Stimulated activated CD4-positive, alpha-beta T cell treated with anti-CD3 and anti-CD28 coated beads, Interleukin-12 subunit alpha, Interleukin-12 subunit beta, amount 100 ng/mL, for 4 hours (primary cell): ENCODE measurements around the gene FLG2.
A peak's percentile ranks its signal among the peaks of the same experiment; 100 is the strongest.
"Not testable (repeated sequence)": the region's sequence is repeated elsewhere in the genome, so short reads cannot be mapped to it uniquely, and the experiment has no call there.

Source experiments
- DNase-seq: peaks from one replicate; pipeline ENCODE4 v3.0.0-alpha.2; 2020

The FLG2 gene

DNA sequence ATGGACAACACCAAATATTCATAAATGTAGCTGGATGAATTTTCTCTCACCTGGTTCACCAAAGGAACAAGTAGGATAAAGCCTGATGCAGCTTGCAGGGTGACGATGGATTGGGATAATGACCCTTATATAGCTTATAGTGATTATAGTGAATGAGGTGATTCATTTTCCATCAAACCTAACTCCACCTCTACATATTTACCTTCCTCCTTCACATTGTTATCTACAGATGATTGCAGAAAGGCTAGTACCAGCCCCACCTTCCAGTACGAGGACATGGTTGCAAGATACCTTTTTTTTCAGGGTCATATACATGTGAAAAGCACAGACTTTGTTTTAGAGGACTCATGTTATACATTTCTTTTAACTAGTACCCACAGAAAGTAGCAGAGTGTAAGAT lies at the start of gene FLG2:
TSS of gene FLG2 (minus strand) at position 101 of the 400 bp plus-strand sequence. CDS start 1,122 bp downstream, outside the sequence.
- DNase-seq, result no peak

DNA sequence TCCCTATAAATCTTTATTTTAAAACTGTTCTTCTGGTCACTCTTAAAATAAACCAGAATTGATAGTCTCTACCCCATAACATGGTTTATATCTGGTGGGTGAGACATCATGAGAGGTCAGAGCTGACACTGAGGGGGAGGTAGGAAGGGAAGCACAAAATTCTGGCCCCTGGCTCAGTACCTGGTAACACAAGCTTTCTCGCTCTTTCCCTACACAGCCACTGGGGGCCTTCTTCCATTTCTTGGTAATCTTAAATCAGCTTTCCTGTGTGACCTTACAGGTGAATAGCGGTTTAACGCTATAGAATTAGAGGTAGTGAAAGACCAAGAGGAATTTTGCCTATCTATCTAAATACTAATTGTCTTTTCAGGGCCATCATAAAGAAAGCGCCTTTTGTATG lies 48.9 kb upstream of the FLG2 start:
- DNase-seq, result no peak

DNA sequence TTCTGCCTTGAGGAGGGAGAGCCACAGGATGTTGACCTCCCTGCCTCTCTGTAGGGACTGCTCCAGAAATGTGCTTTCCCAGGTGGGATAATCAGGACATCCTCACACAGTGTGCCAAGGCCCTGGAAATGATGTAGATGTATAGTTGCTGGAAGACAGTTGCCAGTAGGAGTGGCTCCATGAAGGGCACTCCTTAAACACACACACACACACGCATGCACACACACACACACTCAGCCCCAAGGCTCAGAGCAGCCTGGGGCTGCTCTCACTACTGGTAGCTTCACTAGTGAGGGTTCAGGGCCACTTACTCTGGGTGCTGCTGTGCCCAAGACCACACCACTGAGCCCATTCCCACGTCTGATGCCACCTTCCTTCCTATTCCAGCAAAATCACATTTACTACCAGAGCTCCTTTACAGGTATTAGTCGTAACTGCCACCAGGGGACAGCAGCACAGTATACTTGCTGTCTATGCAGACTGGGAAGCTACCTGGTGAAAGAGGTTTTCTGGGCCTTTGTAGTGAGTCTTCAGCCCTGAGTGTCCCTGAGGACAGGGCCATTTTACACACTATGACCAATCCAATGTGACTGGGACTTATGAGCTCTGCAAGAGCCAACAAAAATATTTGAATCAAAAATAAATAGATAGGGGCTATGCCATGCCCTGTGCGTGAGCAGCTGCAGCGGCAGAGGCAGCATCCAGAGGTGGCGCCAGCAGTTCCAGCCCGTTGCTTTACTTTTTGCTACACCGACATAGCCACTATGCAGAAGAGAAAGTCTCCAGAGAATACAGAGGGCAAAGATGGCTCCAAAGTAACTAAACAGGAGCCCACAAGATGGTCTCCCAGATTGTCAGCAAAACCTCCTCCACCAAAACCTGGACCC lies 39.2 kb upstream of the FLG2 start:
- no peak for DNase-seq

DNA sequence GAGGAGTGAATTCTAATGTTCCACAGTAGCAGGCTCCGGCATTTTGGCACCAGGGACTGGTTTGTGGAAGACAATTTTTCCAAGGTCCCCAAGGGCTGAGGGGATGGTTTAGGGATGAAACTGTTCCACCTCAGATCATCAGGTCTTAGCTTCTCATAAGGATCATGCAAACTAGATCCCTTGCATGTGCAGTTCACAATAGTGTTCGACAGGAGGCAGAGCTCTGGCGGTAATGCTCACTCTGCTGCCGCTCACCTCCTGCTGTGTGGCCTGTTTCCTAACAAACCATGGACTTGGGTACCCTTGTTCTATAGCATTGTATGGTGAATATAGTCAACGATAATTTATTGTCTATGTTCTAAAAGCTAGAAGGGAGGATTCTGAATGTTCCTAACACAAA lies 37.7 kb upstream of the FLG2 start:
- no peak for DNase-seq

DNA sequence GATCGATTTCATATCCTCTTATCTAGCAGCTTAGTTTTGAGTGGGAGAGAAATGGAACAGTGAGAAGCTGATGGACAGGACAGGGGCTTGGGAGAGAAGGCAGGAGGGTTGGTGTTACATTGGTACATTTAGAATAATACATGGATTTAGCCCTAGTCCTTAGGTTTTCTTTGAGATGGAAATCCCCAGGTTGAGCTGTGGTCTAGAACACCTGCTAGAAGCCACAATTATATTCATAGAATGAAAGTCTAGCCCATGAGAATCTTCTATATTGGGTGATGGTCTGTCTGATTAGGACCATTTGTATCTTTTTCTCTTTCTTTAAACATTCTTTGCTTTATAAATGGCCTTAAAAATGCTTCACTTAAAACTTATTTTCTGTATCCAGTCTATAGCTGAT lies 34.3 kb upstream of the FLG2 start:
- no peak for DNase-seq

DNA sequence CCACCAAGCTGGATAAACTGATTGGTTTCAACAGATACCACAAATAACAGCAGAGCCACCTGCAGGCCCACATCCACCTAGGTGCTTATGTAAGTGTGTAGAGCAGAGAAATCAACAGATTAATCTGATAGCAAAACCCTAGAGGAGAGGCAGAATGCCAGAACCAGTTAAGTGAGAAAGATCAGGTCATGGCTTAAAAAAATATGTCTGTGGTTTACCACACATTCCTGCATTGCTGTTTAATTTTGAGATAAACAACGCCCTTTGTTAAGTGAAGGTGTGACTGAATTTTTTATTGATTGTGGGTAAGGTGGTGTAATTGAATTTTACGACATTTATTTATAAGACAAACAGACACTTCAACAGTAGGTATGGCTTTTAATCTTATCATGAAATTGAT lies 33.1 kb upstream of the FLG2 start:
- DNase-seq, result no peak

DNA sequence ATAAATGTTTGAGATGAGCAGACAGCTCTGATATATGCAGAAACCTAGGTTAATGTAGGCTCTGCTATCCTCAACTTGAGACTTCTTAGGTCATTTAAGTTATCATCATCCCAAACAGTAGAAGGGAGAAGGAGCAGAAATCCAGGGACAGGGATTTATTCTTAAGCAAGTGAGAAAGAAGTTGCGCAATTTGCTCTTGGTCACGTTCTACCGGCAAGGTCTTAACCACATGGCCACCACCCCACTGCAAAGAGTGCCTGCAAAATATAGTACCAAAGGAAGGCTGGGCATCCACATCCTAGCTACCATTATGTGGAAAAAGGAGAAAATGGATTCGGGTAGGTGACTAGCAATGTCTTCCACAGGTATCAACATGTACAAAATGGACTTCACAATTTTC lies 29.1 kb upstream of the FLG2 start:
- no peak for DNase-seq

DNA sequence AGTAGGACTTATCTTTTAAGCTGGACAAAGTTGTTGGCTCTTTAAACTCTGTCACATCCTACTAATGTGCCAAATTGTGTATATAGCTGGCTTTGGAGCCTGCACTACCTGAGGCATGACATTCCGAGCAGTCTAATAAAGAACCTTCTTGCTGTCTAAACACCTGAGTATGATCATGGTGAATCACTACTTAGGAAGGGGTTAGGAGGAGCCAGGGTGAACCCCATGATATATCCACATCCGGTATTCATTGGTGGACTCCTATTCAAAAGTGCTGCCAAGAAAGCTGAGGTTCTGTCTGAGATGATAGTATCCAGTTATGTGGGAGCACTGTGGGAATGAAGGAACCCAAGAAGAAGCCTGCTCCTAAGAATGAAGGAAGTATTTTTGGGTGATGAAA lies 27.1 kb upstream of the FLG2 start:
- no peak for DNase-seq

DNA sequence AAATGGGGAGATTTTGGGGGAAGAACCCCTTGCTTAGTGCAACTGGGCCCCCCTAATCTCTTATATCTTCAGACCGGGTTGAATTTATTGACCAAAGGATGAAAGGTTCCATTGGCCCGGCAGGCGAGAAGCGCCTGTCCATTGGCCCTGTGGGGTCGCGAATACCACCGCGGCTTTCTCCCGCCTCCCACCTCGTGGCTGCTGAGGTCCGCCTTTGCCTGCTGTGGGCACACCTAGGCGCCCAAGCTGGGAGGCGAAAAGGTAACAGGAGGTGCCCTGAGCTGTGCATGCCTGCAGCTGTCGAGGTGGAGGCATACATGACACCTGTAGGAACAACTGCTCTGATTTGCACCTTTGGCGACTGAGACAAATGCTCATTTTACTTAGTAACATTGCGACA lies 21.1 kb upstream of the FLG2 start:
- no peak for DNase-seq

DNA sequence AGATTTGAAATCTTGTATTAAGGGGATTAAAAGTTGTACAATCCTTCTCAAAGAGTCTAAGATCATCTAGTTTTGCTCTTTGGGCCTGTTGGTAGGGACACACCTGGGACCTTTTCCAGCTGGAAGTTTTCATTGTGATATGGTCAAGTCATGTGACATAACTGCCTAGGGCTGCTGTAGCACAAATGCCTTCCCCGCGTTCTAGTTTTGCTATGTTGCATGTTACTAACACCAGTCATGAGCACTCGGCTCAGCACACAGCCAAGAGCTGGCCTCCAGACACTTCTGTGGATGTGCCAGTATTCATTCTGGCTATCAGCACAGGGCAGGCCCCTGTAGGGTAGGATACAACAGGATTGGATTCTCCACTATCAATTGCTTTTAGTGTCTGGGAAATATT lies 14.6 kb upstream of the FLG2 start:
- no peak for DNase-seq

DNA sequence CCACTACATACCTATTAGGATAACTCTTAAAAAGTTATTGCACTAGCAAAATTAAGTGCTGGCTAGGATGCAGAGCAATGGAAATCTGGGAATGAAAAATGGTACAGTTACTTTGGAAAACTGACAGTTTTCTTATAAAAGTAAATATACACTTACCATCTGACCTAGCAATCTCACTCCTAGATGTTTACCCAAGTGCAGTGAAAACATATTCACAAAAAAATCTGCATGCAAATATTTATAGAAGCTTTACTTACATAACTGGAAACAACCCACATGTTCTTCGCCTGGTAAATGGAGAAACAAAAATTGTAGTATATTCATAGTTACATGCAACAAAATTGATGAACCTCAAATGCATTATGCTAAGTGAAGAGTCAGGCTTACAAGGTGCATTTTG lies 12.9 kb upstream of the FLG2 start:
- DNase-seq, result no peak

DNA sequence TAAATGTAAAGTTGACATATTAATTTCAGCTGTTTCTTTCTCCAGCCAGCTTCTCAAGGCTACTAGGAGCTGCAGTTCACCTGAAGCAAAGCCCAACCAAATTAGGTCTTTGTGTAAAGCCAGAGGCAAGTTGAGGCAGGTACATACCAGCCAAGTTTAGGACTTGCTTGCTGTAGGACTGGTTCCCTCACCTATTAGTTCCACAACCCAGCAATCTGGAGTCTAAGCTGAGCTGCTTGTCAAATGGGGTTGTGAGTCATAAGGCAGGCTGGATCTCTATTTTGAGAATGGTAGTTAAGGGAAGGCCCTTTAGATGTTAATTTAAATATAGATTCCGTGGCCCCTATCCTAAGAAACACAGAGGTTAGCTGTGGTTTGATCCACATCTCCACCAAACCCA lies 7.6 kb upstream of the FLG2 start:
- DNase-seq, result no peak

DNA sequence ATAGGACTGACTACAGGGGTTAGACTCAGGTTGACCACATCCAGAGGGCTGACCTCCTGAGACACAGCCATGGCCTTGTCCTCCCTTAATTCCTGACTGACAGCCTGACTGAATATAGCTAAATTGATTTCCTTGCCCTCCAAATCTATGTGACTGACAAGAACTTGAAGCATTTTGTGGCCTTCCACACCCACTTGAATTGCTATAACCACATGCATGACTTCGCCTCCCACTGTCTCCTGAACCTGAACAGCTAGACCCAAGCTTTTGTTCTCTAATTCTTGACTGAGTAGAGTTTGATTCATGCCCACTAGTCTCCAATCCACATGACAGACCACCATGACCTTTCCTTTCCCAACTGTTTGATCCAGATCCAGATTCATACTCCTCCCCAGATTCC lies 3.1 kb downstream of the FLG2 start:
- DNase-seq, result no peak

DNA sequence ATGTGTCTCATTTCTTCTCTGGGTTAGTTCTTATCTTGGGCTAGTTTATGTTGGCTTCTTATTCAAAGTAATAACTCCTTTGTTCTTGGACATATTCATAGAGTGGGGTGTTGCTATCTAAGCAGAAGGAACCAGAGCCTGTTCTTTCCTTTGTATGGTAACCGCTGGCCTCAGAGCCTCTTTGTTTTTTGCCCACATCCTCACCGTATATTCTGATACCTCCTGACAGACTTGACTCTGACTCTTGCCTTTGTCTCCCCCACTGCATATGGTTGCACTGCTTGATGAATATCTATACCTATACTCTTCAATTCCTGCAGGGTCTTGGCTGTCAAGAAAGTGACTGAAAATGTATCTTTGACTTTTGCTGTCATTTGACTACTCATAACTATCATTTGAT lies 10.2 kb downstream of the FLG2 start:
- no peak for DNase-seq

DNA sequence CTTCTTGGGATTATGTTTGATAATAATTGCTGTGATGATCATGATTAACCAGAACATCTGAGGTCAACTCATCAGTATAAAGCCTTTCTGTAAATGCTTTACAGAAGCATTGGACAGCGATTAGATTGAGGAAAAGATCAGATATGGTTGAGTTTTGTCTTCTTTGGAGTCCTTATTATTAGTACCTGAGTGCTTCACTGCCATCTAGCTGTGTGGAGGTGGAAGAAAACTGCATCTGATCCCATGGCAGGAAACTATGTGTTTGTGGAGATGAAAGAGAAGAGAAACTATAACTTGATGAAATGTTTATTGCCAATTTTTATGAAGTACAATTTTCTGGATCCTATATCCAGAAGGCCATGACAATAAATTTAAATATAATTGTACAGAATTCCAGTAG lies 11.4 kb downstream of the FLG2 start:
- no peak for DNase-seq

DNA sequence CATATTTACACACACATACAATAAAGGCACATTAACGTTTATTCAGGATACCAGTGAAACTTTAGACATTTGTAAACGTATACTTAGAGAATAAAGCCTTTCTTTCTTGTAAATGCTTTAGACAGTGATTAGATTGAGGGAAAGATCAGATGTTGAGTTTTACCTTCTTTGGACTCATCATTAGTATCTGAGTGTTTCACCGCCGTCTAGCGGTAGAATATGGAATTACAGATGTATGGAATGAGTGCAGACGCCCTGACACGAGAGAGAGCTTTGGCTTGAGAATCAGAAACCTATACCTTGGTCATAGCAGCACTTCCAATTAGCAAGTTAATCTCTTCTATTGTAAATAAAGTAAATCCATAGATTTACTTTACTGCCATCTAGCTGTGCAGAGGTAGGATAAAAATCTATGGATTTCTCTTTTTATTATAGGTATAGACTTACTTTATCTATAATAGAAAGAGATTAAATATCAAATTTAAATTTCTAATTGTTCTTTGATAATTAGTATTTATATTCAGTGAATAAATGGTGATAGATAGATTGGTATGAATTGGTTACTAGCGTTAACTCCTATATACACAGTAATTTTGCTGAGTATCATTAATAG lies 12.6 kb downstream of the FLG2 start:
- DNase-seq, result peak; percentile 3

DNA sequence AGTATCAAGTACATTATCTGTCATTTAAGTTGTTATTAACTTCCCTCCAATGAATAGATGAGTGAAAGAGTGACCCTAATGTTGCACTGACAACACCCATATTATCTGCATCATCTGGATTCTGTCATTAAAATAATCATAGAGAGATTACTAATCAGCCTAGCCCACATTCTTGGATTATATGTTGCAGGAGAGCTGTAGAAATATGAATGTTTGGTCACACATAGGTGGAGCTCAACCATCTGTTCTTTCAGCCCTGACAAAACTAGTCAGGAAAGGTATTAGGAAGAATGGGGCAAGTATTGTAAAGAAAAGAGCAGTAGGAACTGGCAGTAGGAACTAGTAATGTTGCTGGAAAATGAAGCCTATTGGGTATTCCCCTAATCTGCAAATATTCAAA lies 15.4 kb downstream of the FLG2 start:
- DNase-seq, result no peak

DNA sequence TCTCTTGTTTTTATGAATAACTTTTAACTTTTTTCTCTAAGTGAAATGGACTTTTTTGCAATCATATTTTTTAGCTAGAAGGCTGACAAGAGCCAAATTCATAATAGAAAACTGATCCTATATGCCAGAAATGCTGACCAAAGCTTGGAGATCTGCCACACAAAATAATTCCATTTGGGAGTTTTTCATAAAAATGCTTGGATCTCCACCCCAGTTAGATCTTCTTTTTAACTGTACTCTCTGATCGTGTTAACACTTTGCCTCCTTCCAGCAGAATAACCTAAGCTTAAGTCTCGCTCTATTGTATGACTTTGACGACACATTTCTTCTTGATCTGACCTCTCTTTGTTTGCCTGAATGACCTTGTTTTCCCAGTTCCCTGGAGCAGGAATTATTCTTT lies 16.8 kb downstream of the FLG2 start:
- no peak for DNase-seq

DNA sequence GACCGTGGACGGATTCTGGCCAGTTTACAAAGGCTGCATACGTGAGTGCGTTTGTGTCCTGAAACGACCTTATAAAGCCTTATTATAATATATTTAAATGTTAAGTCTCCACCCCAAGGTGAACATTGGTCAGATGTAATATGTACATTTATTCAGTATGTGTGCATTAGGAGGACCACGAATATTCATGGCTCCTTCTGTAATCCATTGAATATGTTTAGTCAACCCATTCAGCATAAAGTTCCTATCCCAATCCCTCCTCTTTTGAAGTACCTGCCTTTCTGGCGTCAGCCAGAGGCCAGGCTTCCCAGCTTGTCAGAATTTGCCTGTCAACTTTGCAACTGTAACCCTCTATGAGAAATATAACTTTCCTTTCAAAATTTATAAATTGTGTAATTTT lies 24.4 kb downstream of the FLG2 start:
- no peak for DNase-seq

DNA sequence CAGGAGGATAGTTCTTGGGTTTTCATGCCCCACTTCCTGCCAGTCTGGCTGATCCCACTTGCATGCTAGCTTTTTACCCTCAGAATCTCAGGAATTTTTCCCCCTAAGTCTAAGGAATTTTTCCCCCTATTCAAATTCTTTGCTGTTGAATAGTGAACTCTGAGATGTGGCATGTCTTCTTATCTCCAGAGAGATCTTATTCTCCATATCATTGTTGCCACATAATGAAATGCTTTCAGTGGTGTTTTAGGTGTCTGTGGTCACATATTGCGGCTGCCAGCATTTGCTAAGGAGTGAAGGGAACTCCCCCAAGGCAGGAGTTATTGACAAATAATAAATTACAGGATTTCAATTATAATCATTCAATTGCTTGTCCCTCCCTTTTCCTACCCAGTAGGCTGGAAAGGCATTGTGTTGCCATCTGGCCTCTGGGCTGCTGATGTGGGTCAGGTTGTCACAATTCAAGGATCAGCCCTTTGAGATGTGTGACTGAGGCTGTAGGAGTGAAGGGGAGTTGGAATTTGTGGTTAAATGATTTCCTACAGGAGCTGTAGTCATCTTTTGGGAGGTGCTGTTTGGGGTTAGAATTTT lies 30.9 kb downstream of the FLG2 start:
- DNase-seq, result no peak

DNA sequence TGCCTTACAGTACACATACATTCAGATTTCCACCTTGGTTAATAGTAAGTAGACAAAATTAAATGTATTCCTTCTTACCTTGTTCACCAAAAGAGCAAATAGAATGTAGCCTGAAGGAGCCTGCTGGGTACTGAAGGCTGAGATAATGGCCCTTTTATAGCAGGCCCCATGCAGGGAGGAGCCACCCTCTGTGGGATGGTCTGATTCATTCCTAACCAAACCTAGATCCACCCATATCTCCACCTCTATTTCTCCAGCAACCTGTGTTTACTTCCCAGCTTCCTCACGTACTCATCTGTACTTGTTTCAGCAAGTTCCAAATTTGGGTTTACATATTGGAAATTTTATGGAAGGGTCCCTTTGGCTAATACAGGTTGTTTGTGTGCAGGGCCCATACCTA lies 34.7 kb downstream of the FLG2 start, which contains the start of gene FLG:
TSS of gene FLG (minus strand) at position 129 of the 400 bp plus-strand sequence. CDS start 9,783 bp downstream, outside the sequence.
- no peak for DNase-seq

DNA sequence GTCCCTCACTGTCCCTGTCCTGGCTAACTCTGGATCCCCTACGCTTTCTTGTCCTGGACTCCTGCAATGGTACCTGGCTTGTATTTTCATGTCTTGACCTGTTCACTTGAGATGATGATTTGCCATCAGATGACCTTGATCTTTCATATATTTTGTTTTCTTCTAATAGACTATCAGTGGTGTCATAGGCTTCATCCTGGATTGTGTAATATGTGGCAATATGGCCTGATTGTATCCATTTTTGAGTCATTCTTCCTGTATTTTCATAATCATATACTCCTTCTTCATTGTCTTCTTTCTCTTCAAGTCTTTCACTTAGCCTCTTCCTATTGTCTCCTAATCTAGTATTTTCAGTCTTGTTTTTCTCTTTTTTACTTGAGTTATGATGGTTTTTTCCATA lies 45.8 kb downstream of the FLG2 start:
- DNase-seq, result no peak

DNA sequence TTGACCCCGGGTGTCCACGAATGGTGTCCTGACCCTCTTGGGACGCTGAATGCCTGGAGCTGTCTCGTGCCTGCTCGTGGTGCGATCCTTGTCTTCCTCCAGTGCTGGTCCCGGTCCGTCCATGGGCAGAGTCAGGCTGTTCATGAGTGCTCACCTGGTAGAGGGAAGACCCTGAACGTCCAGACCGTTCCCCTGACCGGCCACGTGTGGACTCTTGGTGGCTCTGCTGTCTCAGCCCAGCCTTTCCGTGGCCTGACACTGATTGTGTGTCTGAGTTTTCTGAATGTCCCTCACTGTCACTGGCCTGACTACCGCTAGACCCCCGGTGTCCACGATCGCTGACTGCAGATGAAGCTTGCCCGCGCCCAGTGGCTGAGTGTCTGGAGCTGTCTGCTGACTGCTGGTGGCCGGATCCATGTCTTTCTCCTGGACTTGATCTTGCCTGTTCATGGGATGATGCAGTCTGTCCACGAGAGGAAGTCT lies 46.4 kb downstream of the FLG2 start:
- no peak for DNase-seq

DNA sequence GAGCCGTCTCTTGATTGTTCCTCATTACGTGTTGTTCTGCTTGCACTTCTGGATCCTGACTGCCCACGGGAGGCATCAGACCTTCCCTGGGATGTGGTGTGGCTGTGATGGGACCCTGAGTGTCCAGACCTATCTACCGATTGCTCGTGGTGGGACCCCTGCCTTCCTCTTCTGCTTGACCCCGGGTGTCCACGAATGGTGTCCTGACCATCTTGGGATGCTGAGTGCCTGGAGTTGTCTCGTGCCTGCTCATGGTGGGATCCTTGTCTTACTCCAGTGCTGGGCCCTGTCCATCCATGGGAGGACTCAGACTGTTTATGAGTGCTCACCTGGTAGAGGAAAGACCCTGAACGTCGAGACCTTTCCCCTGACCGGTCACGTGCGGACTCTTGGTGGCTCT lies 47.6 kb downstream of the FLG2 start:
- DNase-seq, result not testable (repeated sequence)
